ENCODE results near the gene KSR1. TPM values are rescaled to one million over a fixed set of nuclear protein-coding genes. Genes with fewer than 3 reads are reported as not detected.

The KSR1 gene
- total and polyA plus RNA-seq, 10 of the 15 experiments (the other 5 are each of a cell fraction or from before 2014, with no cell fraction given), result 0.97 to 66.6 (median 22.9) TPM

DNA sequence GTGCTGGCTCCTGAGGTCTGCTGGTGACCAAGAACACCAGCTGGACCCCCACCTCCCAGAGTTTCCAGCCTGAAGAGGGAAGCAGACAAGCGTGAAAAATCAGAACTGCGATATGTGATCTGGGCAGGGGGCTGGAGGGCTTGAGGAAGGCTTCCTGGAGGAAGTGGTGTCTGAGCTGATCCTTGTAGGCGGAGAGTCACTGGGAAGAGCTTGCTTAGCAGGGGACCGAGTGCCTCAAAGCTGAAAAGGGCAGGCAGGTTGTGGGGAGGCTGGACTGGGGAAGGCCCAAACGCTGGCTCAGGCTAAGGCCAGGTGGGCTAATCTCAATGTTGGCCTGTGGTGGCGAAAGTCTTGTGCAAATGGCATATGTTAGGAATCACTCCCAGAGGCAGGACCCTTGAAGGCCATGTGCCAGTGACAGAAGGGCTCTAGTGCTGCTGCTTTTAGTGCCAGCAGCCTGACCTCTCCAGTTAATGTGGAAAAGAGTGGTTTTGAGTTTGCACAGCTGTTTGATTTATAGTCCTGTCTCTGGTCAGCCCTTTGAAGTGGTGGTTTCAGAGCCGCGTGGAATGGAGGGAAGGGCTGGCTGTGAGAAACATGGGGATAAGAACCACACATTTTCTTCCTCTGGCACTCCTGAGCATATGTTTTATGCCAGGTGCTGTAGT, 89.4 kb downstream of the KSR1 start:
- in situ Hi-C loops (cut with MboI), result loop anchor here (5.0 to 10.0 kb wide), 5 partner anchors 59 to 499 kb away; partner anchors contain the start of gene NLK
- peaks cover 39% of the 10 kb centered on the region for H3K79me2 ChIP-seq (ENCODE audit: control insufficient read depth, insufficient read depth, low read length)
- no peak for ATAC-seq
- no peak for DNase-seq (ENCODE audit: low read depth, low spot score)
- ChIA-PET POLR2A (interaction anchor here (0.5 to 4.0 kb wide), 14 partner anchors 20 to 85 kb away, joined by 3 to 23 read pairs (median 4); no protein-coding TSS in a partner anchor), SMC1A (ENCODE audit: uncharacterized antibody, unreplicated experiment) (interaction anchor here (0.6 to 8.5 kb wide), 19 partner anchors 12 to 213 kb away, joined by 3 to 120 read pairs (median 20); partner anchors contain the start of gene KSR1), RAD21 (ENCODE audit: unreplicated experiment) (interaction anchor here (1.0 to 6.9 kb wide), 16 partner anchors 14 to 309 kb away, joined by 3 to 113 read pairs (median 16); partner anchors contain the start of genes KSR1 and WSB1), CTCF (interaction anchor here (0.6 to 8.5 kb wide), 25 partner anchors 10 to 309 kb away, joined by 3 to 60 read pairs (median 5); partner anchors contain the start of gene KSR1)
- no peak for FAIRE-seq
- intact Hi-C loops (cut with micrococcal nuclease; ENCODE audit: unreplicated experiment), result loop anchor here (2.0 to 10.0 kb wide), 3 partner anchors 25 to 191 kb away; no protein-coding TSS in a partner anchor
- H3K27ac ChIP-seq (ENCODE audit: control insufficient read depth, insufficient read depth), result no peak overlapping the region; the same call in 1 of the 2 replicates
- H3K4me1 ChIP-seq (ENCODE audit: control insufficient read depth, insufficient read depth, low read length), result peaks cover 63% of the 10 kb centered on the region
- no TSS peak for BruUV-seq (replicated peaks)
- peaks cover 25% of the 10 kb centered on the region for H4K20me1 ChIP-seq (ENCODE audit: control insufficient read depth, insufficient read depth)
- no peaks in the 10 kb centered on the region for H3K9me3 ChIP-seq (replicated peaks; ENCODE audit: control insufficient read depth, insufficient read depth, low read length)
- no peak overlapping the region for H3K4me3 ChIP-seq
- no peak for TF ChIP-seq ZBED1 (IDR thresholded peaks at IDR 0.05; ENCODE audit: borderline replicate concordance)
- TF ChIP-seq, protein P1, sequence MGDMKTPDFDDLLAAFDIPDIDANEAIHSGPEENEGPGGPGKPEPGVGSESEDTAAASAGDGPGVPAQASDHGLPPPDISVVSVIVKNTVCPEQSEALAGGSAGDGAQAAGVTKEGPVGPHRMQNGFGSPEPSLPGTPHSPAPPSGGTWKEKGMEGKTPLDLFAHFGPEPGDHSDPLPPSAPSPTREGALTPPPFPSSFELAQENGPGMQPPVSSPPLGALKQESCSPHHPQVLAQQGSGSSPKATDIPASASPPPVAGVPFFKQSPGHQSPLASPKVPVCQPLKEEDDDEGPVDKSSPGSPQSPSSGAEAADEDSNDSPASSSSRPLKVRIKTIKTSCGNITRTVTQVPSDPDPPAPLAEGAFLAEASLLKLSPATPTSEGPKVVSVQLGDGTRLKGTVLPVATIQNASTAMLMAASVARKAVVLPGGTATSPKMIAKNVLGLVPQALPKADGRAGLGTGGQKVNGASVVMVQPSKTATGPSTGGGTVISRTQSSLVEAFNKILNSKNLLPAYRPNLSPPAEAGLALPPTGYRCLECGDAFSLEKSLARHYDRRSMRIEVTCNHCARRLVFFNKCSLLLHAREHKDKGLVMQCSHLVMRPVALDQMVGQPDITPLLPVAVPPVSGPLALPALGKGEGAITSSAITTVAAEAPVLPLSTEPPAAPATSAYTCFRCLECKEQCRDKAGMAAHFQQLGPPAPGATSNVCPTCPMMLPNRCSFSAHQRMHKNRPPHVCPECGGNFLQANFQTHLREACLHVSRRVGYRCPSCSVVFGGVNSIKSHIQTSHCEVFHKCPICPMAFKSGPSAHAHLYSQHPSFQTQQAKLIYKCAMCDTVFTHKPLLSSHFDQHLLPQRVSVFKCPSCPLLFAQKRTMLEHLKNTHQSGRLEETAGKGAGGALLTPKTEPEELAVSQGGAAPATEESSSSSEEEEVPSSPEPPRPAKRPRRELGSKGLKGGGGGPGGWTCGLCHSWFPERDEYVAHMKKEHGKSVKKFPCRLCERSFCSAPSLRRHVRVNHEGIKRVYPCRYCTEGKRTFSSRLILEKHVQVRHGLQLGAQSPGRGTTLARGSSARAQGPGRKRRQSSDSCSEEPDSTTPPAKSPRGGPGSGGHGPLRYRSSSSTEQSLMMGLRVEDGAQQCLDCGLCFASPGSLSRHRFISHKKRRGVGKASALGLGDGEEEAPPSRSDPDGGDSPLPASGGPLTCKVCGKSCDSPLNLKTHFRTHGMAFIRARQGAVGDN (IDR thresholded peaks at IDR 0.05), result 0 out of 2 replicates have a peak, but pooled peaks have one; percentile 11
- H2AFZ ChIP-seq (ENCODE audit: control insufficient read depth, low read depth, low read length), result no peak overlapping the region
- H3K27me3 ChIP-seq (replicated peaks in 1 of 2; ENCODE audit: control insufficient read depth in 2 of 2, insufficient read depth in 2 of 2, low read length in 1 of 2), result no peaks in the 10 kb centered on the region
- H3K9ac ChIP-seq (ENCODE audit: control insufficient read depth, insufficient read depth, low read length), result no peak overlapping the region; the same call in 1 of the 2 replicates
- peaks cover 1 to 8% of the 10 kb centered on the region in 2 experiments; a peak in 3 of 4 replicates for H3K36me3 ChIP-seq (ENCODE audit: control insufficient read depth in 2 of 2, insufficient read depth in 2 of 2, low read length in 1 of 2)
- 59% methylated on average over 8 of the region's 8 CpGs for WGBS (ENCODE audit: insufficient coverage, insufficient replicate concordance, low lambda C conversion rate, missing lambda C conversion rate)
- peak overlapping the region; percentile 88 for H3K4me2 ChIP-seq (ENCODE audit: control insufficient read depth, insufficient read depth)

Measured in GM12878 (cell line).